Measurements from ENCODE around the gene NTMT1.

NTMT1 gene

GRCh38 chr9:129644365-129644764 is 18.4 kb downstream of the NTMT1 start:
- H3K4me1 ChIP-seq (ENCODE audit: low read depth, poor library complexity, severe bottlenecking), result no peaks in the 10 kb centered on the region
- no peak overlapping the region for H3K27ac ChIP-seq
- H4K20me1 ChIP-seq (ENCODE audit: insufficient read depth), result no peaks in the 10 kb centered on the region
- H3K4me3 ChIP-seq (IDR thresholded peaks at IDR 0.05; ENCODE audit: insufficient read depth, low read depth, low read length), result no peak overlapping the region
- peaks cover 16% of the 10 kb centered on the region; the same call in 1 of the 2 replicates for H3K79me2 ChIP-seq (ENCODE audit: insufficient read depth, low read depth)
- H3K36me3 ChIP-seq (ENCODE audit: insufficient read depth), result no peaks in the 10 kb centered on the region
- H3K4me2 ChIP-seq, result no peak overlapping the region
- H3K9ac ChIP-seq, result no peak overlapping the region
- H3K27me3 ChIP-seq (ENCODE audit: insufficient read depth, low read depth), result peaks cover 21% of the 10 kb centered on the region; the same call in 1 of the 2 replicates
- no peak overlapping the region for H2AFZ ChIP-seq (ENCODE audit: low read depth)
- no peak for TF ChIP-seq CTCF (conservative IDR thresholded peaks at IDR 0.05; ENCODE audit: low read depth, low read length)

- H3K27ac ChIP-seq, result no peak overlapping the region
- H2AFZ ChIP-seq (ENCODE audit: low read depth), result no peak overlapping the region
- no peak overlapping the region for H3K4me3 ChIP-seq (IDR thresholded peaks at IDR 0.05; ENCODE audit: insufficient read depth, low read depth, low read length)
- no peak for TF ChIP-seq CTCF (conservative IDR thresholded peaks at IDR 0.05; ENCODE audit: low read depth, low read length)
- peaks cover 12% of the 10 kb centered on the region; the same call in 1 of the 2 replicates for H3K79me2 ChIP-seq (ENCODE audit: insufficient read depth, low read depth)
- H3K4me2 ChIP-seq, result no peak overlapping the region
- H3K36me3 ChIP-seq (ENCODE audit: insufficient read depth), result no peaks in the 10 kb centered on the region
- no peaks in the 10 kb centered on the region for H4K20me1 ChIP-seq (ENCODE audit: insufficient read depth)
- H3K27me3 ChIP-seq (ENCODE audit: insufficient read depth, low read depth), result peaks cover 27% of the 10 kb centered on the region; the same call in 1 of the 2 replicates
- no peaks in the 10 kb centered on the region for H3K4me1 ChIP-seq (ENCODE audit: low read depth, poor library complexity, severe bottlenecking)
- H3K9ac ChIP-seq, result no peak overlapping the region
Observed at GRCh38 chr9:129644902-129645301, 18.9 kb downstream of the NTMT1 start.

- Histone ChIP-seq H3K79me2 (ENCODE audit: insufficient read depth, low read depth) (no peaks in the 10 kb centered on the region), H4K20me1 (ENCODE audit: insufficient read depth) (no peaks in the 10 kb centered on the region), H3K4me2 (no peak overlapping the region), H3K4me1 (ENCODE audit: low read depth, poor library complexity, severe bottlenecking) (no peaks in the 10 kb centered on the region), H3K36me3 (ENCODE audit: insufficient read depth) (no peaks in the 10 kb centered on the region), H3K27ac (no peak overlapping the region), H2AFZ (ENCODE audit: low read depth) (no peak overlapping the region), H3K4me3 (IDR thresholded peaks at IDR 0.05; ENCODE audit: insufficient read depth, low read depth, low read length) (no peak overlapping the region), H3K9ac (no peak overlapping the region), H3K27me3 (ENCODE audit: insufficient read depth, low read depth) (peaks cover 40% of the 10 kb centered on the region; the same call in 1 of the 2 replicates)
- no peak for TF ChIP-seq CTCF (conservative IDR thresholded peaks at IDR 0.05; ENCODE audit: low read depth, low read length)
Observed at GRCh38 chr9:129646252-129646651, 20.3 kb downstream of the NTMT1 start.

- TF ChIP-seq CTCF (conservative IDR thresholded peaks at IDR 0.05; ENCODE audit: low read depth, low read length), result no peak
- Histone ChIP-seq H3K79me2 (ENCODE audit: insufficient read depth, low read depth) (no peaks in the 10 kb centered on the region), H3K27ac (no peak overlapping the region), H3K27me3 (ENCODE audit: insufficient read depth, low read depth) (peaks cover 44% of the 10 kb centered on the region), H4K20me1 (ENCODE audit: insufficient read depth) (no peaks in the 10 kb centered on the region), H3K9ac (no peak overlapping the region), H3K4me3 (IDR thresholded peaks at IDR 0.05; ENCODE audit: insufficient read depth, low read depth, low read length) (no peak overlapping the region), H3K36me3 (ENCODE audit: insufficient read depth) (no peaks in the 10 kb centered on the region), H2AFZ (ENCODE audit: low read depth) (no peak overlapping the region), H3K4me1 (ENCODE audit: low read depth, poor library complexity, severe bottlenecking) (no peaks in the 10 kb centered on the region), H3K4me2 (no peak overlapping the region)
Observed at GRCh38 chr9:129646654-129647053, 20.7 kb downstream of the NTMT1 start.
